Activated B cell treated with CpG ODN at 0.5 μM for 24 hours (primary cell): ENCODE results near the gene HSF4. TPM values are rescaled to one million over a fixed set of nuclear protein-coding genes. Genes with fewer than 3 reads are reported as not detected.

ENCODE experiments used
- ATAC-seq: fragments of 200-7000 bp; cut with Tn5 transposase; one replicate; pipeline ENCODE4 v1.10.0; 2021; ENCODE audit warnings: low read depth, mild to moderate bottlenecking, moderate library complexity
- CTCF ChIA-PET: fragments of 350-600 bp; sonication (Branson Sonifier 250); formaldehyde crosslinking; loops from one replicate; lab custom pipeline; 2021; ENCODE audit warnings: antibody characterized with exemption; lab: Charles Lee
- POLR2A ChIA-PET: fragments of 350-600 bp; sonication (Branson Sonifier 250); formaldehyde crosslinking; loops from one replicate; lab custom pipeline; 2021; ENCODE audit warnings: antibody characterized with exemption; lab: Charles Lee
- DNase-seq: peaks from one replicate; pipeline ENCODE4 v3.0.0; 2022
- H3K27ac Mint-ChIP-seq: one replicate; pipeline ENCODE4 v1.8.0; 2020; ENCODE audit warnings: mixed read lengths
- H3K27me3 Mint-ChIP-seq: one replicate; pipeline ENCODE4 v1.8.0; 2021; ENCODE audit warnings: mixed read lengths
- H3K36me3 Mint-ChIP-seq: one replicate; pipeline ENCODE4 v1.8.0; 2021; ENCODE audit warnings: low read depth, mixed read lengths
- H3K4me1 Mint-ChIP-seq: one replicate; pipeline ENCODE4 v1.8.0; 2021; ENCODE audit warnings: mixed read lengths
- H3K4me3 Mint-ChIP-seq: one replicate; pipeline ENCODE4 v1.8.0; 2020; ENCODE audit warnings: mild to moderate bottlenecking, mixed read lengths
- H3K9me3 Mint-ChIP-seq: one replicate; pipeline ENCODE4 v1.8.0; 2020; ENCODE audit warnings: mixed read lengths
- intact Hi-C: fragments of 100-400 bp; cut with micrococcal nuclease; formaldehyde crosslinking; loops from one replicate; pipeline ENCODE4 v1.15.1; 2024
- total RNA-seq: library from RNA; stranded (reverse); gene quantifications from 2 replicates; pipeline ENCODE4 v1.2.3, GENCODE V29; 2022
- TF ChIP-seq, protein P1 (sequence below): fragments of 200-600 bp; IDR thresholded peaks from one replicate; pipeline ENCODE4 v1.8.0; 2022; ENCODE audit warnings: antibody characterized with exemption, mild to moderate bottlenecking

The HSF4 gene
- total RNA-seq, 1 donor from 2014 or later: 5.9 TPM

DNA sequence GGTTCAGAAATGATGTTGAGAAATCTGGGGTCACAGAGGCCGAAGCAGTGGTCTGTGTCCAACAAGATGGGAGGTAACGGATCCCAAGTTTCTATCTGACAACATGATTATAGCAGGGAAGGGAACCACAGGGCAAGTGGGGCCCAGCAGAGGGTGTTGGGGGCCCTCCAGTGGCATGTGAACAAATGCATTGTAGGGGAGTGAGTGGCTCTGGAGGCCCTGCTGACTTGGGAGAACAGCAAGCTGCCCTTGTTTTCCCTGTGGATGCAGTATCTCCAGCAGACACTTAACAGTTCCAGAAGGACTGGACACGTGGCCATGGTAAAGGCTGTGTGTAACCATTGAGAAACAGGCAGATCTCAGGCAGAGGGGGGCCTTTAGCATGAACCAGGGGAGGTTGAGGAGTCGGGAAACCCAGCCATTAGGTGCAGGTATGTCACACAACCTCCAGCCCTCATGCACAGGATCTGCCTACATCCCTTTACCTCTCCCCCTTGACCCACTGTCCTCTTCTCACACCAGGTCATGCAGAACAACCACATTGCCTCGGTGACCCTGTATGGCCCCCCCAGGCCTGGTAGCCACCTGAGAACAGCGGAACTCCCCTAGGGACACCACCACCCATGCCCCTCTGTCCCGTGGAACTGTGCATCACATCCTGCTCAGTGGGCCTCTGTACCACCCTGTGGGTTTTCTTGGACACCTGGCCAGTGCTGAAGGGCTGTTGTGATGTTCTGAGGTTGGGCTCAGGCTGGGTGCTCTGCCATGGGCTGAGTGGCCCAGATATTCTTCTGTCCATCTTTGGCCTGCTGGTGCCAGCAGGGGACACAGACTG, 17.8 kb upstream of the HSF4 start:
- POLR2A ChIA-PET: no interaction called here
- Mint-ChIP-seq H3K9me3 (no peaks in the 10 kb centered on the region), H3K36me3 (peaks cover 58% of the 10 kb centered on the region), H3K4me3 (no peak overlapping the region), H3K4me1 (peaks cover 5% of the 10 kb centered on the region), H3K27me3 (peaks cover 17% of the 10 kb centered on the region), H3K27ac (no peak overlapping the region)
- intact Hi-C loops: no loop called here
- no peak for DNase-seq
- CTCF ChIA-PET: no interaction called here
- no peak for ATAC-seq
- TF ChIP-seq, protein P1, sequence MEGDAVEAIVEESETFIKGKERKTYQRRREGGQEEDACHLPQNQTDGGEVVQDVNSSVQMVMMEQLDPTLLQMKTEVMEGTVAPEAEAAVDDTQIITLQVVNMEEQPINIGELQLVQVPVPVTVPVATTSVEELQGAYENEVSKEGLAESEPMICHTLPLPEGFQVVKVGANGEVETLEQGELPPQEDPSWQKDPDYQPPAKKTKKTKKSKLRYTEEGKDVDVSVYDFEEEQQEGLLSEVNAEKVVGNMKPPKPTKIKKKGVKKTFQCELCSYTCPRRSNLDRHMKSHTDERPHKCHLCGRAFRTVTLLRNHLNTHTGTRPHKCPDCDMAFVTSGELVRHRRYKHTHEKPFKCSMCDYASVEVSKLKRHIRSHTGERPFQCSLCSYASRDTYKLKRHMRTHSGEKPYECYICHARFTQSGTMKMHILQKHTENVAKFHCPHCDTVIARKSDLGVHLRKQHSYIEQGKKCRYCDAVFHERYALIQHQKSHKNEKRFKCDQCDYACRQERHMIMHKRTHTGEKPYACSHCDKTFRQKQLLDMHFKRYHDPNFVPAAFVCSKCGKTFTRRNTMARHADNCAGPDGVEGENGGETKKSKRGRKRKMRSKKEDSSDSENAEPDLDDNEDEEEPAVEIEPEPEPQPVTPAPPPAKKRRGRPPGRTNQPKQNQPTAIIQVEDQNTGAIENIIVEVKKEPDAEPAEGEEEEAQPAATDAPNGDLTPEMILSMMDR: no peak

GRCh38 chr16:67147437-67148140, 17.0 kb upstream of the HSF4 start:
- H3K4me3 Mint-ChIP-seq: no peak overlapping the region
- TF ChIP-seq, protein P1: no peak
- POLR2A ChIA-PET: no interaction called here
- H3K9me3 Mint-ChIP-seq: no peaks in the 10 kb centered on the region
- no peak overlapping the region for H3K27ac Mint-ChIP-seq
- H3K27me3 Mint-ChIP-seq: peaks cover 17% of the 10 kb centered on the region
- CTCF ChIA-PET: no interaction called here
- H3K4me1 Mint-ChIP-seq: peaks cover 5% of the 10 kb centered on the region
- DNase-seq (no peak), ATAC-seq (no peak)
- intact Hi-C loops: no loop called here
- H3K36me3 Mint-ChIP-seq: peaks cover 52% of the 10 kb centered on the region

- DNase-seq (no peak), ATAC-seq (no peak)
- POLR2A ChIA-PET: no interaction called here
- Mint-ChIP-seq H3K4me3 (no peak overlapping the region), H3K4me1 (peaks cover 10% of the 10 kb centered on the region), H3K27me3 (peaks cover 17% of the 10 kb centered on the region), H3K27ac (no peak overlapping the region), H3K9me3 (no peaks in the 10 kb centered on the region), H3K36me3 (peaks cover 46% of the 10 kb centered on the region)
- intact Hi-C loops: no loop called here
- CTCF ChIA-PET: no interaction called here
- TF ChIP-seq, protein P1: no peak
These were observed 16.3 kb upstream of the HSF4 start for GRCh38 chr16:67148221-67148620.

DNA sequence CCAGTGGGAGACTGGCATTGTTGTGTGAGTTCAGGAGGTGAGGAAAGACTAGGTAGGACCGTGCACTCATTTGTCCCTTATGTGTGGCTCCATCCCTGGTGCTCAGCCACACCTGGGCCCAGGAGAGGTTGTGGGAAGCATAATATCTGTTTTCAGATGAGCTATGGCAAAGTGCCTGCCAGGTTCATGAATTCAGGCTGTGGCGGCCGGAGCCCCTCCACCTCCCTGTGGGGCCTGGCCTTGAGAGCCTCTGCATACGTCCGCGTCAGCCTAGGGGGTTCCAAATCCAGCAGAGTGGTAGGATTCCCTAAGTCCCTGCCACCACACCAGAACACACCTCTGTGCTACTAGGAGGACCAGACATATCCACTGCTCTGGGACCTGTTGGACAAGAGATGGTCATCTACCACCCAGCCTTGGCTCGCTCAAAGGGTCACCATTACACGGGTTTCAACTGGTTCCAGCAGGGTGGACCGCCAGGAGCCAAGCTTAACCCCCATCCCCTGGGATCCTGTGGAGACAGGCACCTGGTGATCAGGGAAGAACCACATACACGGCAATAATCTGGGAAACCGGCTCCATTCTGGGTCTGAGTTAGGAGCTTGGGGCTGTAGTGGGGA, 15.8 kb upstream of the HSF4 start:
- DNase-seq (no peak), ATAC-seq (no peak)
- TF ChIP-seq, protein P1: no peak
- H3K27ac Mint-ChIP-seq: no peak overlapping the region
- CTCF ChIA-PET: no interaction called here
- H3K36me3 Mint-ChIP-seq: peaks cover 43% of the 10 kb centered on the region
- POLR2A ChIA-PET: no interaction called here
- H3K9me3 Mint-ChIP-seq: no peaks in the 10 kb centered on the region
- H3K4me3 Mint-ChIP-seq: no peak overlapping the region
- intact Hi-C loops: no loop called here
- H3K27me3 Mint-ChIP-seq: peaks cover 17% of the 10 kb centered on the region
- H3K4me1 Mint-ChIP-seq: peaks cover 10% of the 10 kb centered on the region
